NT2/D1 (cell line): ENCODE measurements around the gene GPR22.

Source experiments
- DNase-seq: peaks from one replicate; pipeline ENCODE4 v3.0.0-alpha.2; 2011; ENCODE audit warnings: low read depth, low spot score
- H3K27me3 ChIP-seq: 2 replicates; pipeline ENCODE4 v1.6.0; 2011; ENCODE audit warnings: mild to moderate bottlenecking; ENCODE audit not compliant: insufficient read length, insufficient read depth
- H3K36me3 ChIP-seq: 2 replicates; pipeline ENCODE4 v1.6.1; 2011; ENCODE audit warnings: mild to moderate bottlenecking, low read length, mixed read lengths; ENCODE audit not compliant: insufficient read depth, insufficient read length
- H3K4me1 ChIP-seq: 2 replicates; pipeline ENCODE4 v1.5.1; 2011; ENCODE audit not compliant: insufficient read depth, insufficient read length
- H3K4me3 ChIP-seq: 2 replicates; pipeline ENCODE4 v1.5.1; 2011; ENCODE audit warnings: low read depth; ENCODE audit not compliant: insufficient read length
- H3K9ac ChIP-seq: 2 replicates; pipeline ENCODE4 v1.6.0; 2011; ENCODE audit warnings: low read depth; ENCODE audit not compliant: insufficient read length
- H3K9me3 ChIP-seq: 2 replicates; pipeline ENCODE4 v1.5.1; 2011; ENCODE audit warnings: mild to moderate bottlenecking, low read length; ENCODE audit not compliant: insufficient read depth
- SUZ12 ChIP-seq: IDR thresholded peaks from 2 replicates; pipeline ENCODE4 v1.6.1; 2011; ENCODE audit not compliant: insufficient read length, insufficient read depth; ENCODE audit errors: extremely low read depth
- YY1 ChIP-seq: IDR thresholded peaks from 2 replicates; pipeline ENCODE4 v1.6.1; 2011; ENCODE audit not compliant: insufficient read length, insufficient read depth
- ZNF274 ChIP-seq: IDR thresholded peaks from 2 replicates; pipeline ENCODE4 v1.6.1; 2011; ENCODE audit warnings: mild to moderate bottlenecking, low read depth, low read length

The GPR22 gene

DNA sequence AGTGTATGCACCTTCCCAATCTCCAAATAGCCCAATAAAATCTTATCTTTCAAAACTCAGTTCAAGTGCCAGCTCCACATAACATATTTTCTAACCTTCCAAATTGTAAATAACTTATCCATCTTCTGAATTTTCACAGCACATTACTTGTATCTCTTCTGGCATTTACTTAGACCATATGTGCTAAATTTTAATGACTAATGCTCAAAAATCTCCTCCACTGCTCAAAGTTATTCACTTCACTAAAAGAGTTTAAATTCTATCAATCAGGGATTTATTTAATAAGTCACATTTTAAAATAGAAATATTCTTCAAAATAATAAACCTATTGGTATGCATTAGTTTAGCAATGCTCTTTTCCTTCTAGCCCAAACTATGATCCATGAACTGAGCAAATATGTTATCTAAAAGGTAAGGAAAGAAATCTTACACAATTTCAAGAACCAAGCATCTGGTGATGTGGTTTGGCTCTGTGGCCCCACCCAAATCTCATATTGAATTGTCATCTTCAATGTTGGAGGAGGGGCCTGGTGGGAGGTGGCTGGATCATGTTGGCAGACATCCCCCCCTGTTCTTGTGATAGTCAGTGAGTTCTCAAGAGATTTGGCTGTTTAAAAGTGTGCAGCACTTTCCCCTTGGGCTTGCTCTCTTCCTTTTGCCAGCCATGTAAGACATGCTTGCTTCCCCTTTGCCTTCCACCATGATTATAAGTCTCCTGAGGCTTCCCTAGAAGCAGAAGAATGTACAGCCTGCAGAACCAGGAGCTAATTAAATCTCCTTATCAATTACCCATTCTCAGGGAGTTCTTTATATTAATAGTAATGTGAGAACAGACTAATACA is 28.1 kb upstream of the GPR22 start:
- Histone ChIP-seq H3K9ac (no peak overlapping the region), H3K36me3 (no peaks in the 10 kb centered on the region), H3K4me3 (no peak overlapping the region), H3K4me1 (no peaks in the 10 kb centered on the region), H3K27me3 (no peaks in the 10 kb centered on the region), H3K9me3 (no peaks in the 10 kb centered on the region)
- TF ChIP-seq ZNF274 (no peak), YY1 (no peak), SUZ12 (no peak)
- DNase-seq: no peak

DNA sequence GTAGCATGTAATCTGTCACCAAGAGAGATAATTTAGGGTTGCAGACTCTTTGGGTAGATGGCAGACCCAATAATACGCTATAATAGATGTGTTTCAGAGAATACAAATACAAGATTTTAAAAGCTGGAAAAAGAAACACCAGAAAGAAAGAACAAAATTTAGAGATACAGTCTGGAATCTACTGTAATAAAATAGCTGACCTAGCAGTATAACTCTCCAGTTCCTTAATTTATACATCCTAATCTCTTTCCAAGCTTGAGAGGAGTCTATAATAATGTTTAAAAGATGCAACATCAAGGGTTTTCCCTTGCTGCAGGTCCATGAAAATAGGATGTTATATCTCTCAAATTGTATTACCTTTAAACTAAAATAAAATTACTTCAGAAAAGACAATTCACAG is 27.2 kb upstream of the GPR22 start:
- no peaks in the 10 kb centered on the region for H3K27me3 ChIP-seq
- no peaks in the 10 kb centered on the region for H3K9me3 ChIP-seq
- DNase-seq: no peak
- no peak overlapping the region for H3K4me3 ChIP-seq
- no peak overlapping the region for H3K9ac ChIP-seq
- TF ChIP-seq YY1 (no peak), SUZ12 (no peak), ZNF274 (no peak)
- no peaks in the 10 kb centered on the region for H3K4me1 ChIP-seq
- H3K36me3 ChIP-seq: no peaks in the 10 kb centered on the region

DNA sequence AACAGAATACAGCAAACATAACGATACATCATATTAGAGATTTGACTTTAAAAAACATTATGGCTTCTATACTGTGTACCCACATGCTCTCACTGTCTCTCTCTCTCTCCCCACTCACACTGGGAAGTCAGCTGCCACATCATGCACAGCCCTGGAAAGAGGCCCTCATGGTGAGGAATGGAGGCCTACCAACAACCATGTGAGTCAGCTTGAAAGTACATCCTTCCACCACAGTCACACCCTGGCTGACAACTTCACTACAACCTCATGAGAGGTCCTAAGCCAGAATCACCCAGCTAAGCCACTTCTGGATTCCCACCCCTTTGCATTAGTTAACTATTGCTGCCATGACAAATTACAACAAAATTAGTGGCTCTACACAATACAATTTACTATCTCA is 23.3 kb upstream of the GPR22 start:
- no peaks in the 10 kb centered on the region for H3K27me3 ChIP-seq
- DNase-seq: no peak
- no peak overlapping the region for H3K9ac ChIP-seq
- H3K4me1 ChIP-seq: no peaks in the 10 kb centered on the region
- TF ChIP-seq ZNF274: no peak
- TF ChIP-seq YY1: no peak
- no peak for TF ChIP-seq SUZ12
- no peaks in the 10 kb centered on the region for H3K9me3 ChIP-seq
- no peaks in the 10 kb centered on the region for H3K36me3 ChIP-seq
- no peak overlapping the region for H3K4me3 ChIP-seq

DNA sequence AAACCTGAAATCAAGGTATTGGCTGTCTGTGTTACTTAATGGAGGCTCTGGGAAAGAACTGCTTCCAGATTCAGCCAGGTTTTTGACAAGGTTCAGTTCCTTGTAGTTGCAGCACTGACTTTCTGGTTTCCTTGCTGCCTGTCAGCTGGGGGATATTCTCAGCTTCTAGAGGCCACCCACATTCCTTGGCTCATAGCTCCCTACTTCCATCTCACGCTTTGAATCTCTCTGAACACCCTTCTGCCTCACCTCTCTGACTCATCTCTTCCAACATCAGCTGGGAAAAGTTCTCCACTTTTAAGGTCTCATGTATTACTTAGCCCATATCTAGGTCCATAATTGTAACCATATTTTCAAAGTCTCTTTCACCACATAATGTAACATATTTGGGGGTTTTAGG is 22.9 kb upstream of the GPR22 start:
- Histone ChIP-seq H3K36me3 (no peaks in the 10 kb centered on the region), H3K9me3 (no peaks in the 10 kb centered on the region), H3K27me3 (no peaks in the 10 kb centered on the region), H3K4me1 (no peaks in the 10 kb centered on the region), H3K4me3 (no peak overlapping the region), H3K9ac (no peak overlapping the region)
- TF ChIP-seq SUZ12 (no peak), YY1 (no peak), ZNF274 (no peak)
- no peak for DNase-seq

DNA sequence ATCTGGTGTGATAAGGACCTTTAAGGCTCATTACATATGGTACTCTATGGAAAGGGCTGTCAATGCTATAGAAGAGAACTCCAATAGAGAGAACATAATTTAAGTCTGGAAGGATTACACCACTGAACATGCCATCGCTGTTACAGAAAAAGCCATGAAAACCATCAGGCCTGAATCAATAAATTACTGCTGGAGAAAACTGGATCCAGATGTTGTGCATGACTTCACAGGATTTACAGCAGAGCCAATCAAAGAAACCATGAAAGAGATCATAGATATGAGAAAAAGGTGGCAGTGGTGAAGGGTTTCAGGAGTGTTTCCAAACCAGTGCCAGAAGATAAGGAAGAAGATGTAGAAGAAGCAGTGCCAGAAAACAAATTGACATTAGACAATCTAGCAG is 18.9 kb upstream of the GPR22 start:
- Histone ChIP-seq H3K9ac (no peak overlapping the region), H3K4me1 (no peaks in the 10 kb centered on the region), H3K4me3 (no peak overlapping the region), H3K36me3 (no peaks in the 10 kb centered on the region), H3K27me3 (no peaks in the 10 kb centered on the region), H3K9me3 (no peaks in the 10 kb centered on the region)
- no peak for TF ChIP-seq ZNF274
- TF ChIP-seq YY1: no peak
- no peak for DNase-seq

DNA sequence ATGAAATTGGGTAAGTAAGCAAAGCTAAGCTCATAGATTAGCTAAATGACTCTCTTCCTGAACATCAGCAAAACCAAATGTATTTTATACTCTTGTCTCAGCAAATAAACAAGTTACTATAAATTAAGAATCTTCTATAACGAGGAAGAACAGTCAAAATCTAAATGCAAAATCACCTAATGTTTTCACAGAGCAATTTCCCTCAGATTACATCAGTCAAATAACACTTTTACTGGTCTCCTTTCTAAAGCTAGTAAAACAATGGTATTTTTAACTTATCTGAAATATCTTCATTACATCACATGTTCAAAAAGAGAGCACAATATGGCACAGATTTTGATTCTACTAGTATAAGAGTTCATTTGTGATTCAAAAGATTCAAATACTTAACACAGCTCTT is 16.5 kb upstream of the GPR22 start:
- no peak for DNase-seq
- Histone ChIP-seq H3K9ac (no peak overlapping the region), H3K36me3 (no peaks in the 10 kb centered on the region), H3K4me1 (no peaks in the 10 kb centered on the region), H3K4me3 (no peak overlapping the region), H3K9me3 (no peaks in the 10 kb centered on the region), H3K27me3 (no peaks in the 10 kb centered on the region)
- no peak for TF ChIP-seq ZNF274
- TF ChIP-seq SUZ12: no peak
- TF ChIP-seq YY1: no peak

DNA sequence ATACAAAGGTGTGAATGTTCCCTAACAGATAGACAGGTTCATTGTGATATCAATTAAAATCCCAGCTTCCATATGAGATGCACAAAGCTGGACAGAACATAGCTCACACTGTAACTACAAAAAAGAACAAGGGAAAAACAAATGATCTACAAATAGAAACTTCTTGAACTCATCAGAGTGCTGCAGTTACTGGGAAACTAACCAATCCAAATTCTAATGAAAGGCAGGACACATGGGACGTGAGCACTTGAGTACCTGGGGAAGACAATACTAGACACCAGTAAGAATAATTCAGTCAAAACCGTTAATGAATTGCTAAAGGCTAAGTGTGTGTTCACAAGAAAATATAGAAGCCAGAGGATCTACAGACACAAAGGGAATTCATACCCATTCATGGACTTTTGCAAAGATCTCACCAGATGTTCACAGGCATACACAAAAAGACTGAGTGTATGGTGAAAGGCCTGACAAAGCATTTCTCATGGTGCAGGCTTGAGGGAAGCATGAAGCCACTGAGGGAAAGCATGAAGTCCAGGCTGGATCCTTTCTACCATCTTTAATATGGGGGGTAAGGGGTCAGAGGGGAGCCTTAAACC is 7.8 kb upstream of the GPR22 start:
- Histone ChIP-seq H3K36me3 (no peaks in the 10 kb centered on the region), H3K27me3 (no peaks in the 10 kb centered on the region)
- no peak for DNase-seq

More for the DNA sequence above, 7.8 kb upstream of the GPR22 start:
- H3K4me1 ChIP-seq: no peaks in the 10 kb centered on the region
- H3K4me3 ChIP-seq: no peak overlapping the region
- H3K9me3 ChIP-seq: no peaks in the 10 kb centered on the region
- H3K9ac ChIP-seq: no peak overlapping the region
- TF ChIP-seq ZNF274 (no peak), YY1 (no peak), SUZ12 (no peak)
